ENCODE results near the gene KCTD14.
"Not testable (repeated sequence)": the region's sequence is repeated elsewhere in the genome, so short reads cannot be mapped to it uniquely, and the experiment has no call there.

Gene KCTD14, protein sequence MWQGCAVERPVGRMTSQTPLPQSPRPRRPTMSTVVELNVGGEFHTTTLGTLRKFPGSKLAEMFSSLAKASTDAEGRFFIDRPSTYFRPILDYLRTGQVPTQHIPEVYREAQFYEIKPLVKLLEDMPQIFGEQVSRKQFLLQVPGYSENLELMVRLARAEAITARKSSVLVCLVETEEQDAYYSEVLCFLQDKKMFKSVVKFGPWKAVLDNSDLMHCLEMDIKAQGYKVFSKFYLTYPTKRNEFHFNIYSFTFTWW

DNA sequence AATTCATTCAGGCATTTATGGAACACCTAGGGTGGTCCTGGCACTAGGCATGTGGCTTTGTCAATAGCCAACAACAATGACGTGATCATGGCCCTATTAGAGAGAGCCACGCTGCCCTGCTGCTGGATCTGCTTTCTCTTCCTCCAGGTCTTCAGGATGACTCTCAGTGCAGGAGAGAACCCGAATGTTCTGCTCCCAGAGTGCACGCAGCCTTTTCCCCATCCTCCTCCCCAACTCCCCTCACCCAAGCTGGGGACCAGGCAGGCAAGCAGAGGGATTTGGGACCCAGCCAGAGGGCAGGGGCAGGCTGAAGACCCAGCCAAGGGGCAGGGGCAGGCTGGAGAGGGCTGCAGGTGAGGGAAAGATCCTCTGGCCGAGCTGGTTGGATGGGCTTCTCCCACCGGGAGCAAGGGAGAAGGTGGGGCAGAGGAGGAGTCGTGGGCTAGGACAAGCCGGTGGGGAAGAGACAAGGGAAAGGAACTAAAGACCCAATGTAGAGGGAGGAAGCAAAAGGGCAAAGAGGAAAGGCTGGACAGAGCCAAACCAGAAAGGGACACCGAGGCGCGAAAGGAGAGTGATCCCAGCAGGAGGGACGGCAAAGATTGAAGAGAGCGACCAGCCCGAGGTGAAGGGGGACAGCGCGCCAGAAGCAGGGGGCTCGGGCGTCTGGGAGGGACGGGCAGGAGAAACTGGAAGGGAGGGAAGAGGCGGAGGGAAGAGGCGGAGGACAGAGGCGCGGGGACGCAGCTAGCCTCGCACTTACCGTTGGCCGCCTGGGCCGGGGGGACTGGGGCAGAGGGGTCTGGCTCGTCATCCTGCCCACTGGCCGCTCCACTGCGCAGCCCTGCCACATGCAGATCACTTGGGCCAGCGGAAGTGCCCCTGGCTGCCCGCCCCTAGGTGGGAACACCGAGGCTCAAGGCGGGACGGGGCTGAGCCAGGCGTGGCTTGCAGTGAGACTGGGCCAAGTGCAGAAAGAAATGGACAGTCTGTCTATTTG, at the start of gene KCTD14:
Gene KCTD14, minus strand, starts transcription at position 880 of the 1,000 bp plus-strand sequence. Its CDS starts 27 bp downstream, at position 853.
- peak; percentile 43 for DNase-seq

DNA sequence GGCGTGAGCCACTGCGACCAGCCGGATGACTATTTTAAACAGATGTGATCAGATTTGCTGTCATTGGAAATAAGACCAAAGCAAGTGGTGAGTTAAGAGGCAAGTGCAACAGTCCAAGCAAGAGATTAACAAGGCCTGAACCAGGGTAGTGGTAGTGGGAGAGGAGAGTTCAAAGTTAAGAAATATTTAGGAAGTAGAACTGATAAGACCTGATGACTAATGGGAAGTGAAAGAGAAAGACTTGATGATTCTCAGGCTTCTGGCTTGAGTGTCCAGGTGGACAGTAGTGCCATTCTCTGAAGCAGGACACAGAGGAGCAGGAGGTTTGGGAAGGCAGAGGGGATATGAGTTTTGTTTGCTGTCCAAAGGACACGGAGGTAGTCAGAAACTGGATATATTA, 49.4 kb upstream of the KCTD14 start:
- DNase-seq: no peak

DNA sequence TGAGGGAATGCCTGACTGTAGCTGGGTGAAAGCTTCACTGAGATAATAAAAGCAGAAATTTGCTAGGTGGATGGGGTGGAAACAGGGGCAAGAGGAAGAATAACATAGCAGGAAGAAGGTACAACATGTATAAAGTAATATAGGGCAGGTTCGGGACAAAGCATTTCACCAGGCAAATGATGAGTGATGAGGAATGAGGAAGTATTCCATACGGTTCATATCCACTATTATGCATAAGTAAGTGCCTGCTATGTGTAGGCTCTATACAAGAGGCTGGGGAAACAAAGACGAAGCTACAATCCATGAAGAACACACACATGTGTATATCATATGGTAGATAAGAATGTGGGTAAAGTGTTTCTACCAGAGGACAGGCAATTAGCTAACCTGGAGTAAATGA, 48.6 kb upstream of the KCTD14 start:
- no peak for DNase-seq

DNA sequence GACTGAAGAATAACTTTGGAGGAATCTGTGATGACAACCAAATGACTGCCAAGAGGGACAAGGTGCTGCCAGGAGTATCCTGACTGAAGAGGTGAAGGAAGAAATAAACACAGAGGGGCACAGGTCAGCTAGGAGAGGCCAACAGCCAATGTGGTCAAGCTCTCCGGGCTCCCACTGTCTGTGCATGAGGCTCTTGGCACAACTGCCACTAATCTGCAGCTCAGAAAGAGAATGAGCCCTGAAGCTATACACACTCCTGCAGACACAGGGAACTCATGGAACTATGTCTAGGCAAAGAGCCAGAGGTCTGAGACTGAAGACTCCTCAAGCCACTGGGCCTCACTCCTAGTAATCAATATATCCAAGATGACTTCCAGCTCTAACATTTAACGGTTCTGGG, 47.5 kb upstream of the KCTD14 start:
- DNase-seq: no peak

DNA sequence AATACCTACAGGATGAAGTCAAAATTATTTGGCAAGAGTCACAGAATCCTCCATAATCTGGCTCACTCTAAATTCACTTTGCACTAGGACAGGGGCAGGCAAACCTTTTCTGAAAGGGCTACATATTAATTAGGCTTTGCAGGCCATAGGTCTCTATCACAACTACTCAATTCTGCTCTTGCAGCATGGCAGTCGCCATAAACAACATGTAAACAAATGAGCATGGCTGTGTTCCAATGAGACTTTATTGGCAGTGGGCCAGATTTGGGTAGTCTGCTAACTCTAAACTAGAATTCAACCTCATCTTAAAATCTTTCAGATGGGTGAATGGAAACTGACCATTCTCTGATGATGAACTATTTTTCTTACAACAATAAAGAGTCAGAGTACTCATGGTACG, 46.4 kb upstream of the KCTD14 start:
- DNase-seq: peak; percentile 51

DNA sequence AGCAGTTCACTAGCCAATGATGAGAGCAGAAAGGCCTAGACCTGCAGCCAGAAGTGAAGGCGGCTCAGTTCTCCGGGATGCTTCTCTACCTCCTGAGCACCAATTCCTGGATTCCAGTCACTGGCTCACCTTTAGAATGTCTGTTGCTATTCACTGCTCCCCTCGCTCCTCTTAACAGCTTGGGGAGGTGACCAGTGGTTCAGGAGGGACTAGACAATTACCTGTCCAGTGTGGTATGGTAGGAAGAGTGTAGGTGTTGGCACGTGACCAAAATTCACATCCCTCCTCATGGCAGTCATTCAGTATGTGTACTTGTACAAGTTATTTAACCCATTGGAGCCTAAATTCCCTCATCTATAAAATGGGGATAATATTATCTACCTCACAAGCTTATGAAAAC, 44.6 kb upstream of the KCTD14 start:
- no peak for DNase-seq

DNA sequence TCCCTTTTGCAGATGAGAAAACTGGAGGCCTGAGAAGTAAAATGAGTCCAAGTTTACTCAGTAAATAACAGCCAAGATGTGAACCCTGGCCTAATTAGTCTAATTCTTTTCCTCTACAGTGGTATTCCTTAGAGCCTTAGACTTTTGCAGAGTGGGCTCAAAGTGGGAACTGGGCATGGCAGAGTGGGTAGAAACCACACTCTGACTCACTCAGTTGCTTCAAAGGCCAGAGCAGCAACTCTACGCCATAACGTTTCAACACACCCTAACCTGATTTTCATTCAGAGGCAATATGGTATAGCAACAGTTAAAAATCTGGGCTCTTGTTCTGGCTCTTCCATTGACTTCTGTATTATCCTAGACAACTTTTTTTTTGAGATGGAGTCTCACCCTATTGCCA, 43.4 kb upstream of the KCTD14 start:
- DNase-seq: no peak

DNA sequence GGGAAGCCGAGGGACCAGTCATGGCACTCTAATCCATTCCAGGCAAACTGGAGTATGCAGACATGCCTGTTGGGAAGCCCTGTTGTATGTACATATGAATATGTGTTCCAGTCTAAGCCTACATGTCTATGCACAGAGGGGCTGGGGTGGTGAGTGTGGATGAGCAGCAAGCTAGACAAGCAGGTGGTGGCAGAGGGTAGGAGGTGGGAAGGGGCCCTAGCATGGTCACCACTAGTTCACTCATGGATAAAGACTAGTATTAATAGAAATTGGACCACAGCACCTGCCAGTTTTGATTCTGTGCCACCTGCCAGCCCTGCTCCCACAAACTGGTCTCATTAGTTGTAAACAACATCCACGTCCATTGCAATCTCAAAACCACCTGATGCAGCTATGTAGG, 42.1 kb upstream of the KCTD14 start:
- DNase-seq: no peak

DNA sequence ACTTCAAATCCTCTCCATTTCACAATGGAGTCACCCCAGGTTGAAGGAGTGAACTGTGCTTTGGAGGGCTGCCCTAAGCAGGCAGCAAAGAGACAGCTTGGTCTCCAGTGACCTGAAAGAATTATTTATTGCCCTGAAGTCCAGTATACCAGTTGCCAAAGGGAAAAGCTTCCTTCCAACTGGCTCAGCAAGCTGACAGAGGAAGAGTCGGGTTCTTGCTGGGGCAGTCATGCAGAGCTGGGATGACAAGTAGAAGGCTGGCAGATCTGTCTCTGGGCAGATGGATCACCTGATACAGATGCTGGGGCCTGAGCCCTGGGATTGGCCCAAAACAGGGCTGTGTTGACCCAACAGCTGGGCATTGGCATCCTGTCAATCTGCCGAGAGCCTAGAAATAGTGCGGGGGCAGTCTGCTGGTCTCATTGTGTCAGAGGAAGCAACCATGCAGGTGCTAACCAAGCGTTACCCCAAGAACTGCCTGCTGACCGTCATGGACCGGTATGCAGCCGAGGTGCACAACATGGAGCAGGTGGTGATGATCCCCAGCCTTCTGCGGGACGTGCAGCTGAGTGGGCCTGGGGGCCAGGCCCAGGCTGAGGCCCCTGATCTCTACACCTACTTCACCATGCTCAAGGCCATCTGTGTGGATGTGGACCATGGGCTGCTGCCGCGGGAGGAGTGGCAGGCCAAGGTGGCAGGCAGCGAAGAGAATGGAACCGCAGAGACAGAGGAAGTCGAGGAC, 40.5 kb upstream of the KCTD14 start, which contains the start of gene THRSP:
Gene THRSP, plus strand, starts transcription at position 422 of the 742 bp plus-strand sequence. Its CDS starts 21 bp downstream, at position 443.
- no peak for DNase-seq

DNA sequence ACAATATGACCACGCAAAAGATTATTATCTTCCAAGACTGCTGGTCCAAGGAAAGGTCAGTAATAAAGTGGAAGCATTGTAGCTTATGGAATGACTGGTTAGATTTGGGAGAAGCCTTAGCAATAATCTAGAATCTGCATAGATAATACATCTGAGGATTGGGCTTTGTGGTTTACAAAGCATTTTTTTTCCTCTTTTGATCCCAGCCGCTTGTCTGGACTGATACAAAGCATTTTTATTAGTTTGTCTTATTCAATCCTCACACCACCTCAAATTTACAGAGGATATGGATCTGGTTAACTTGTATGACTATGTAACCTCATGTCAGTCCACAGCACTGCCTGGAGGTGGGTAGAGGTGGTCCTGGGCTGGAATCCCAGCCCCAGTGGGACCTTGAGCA, 39.6 kb upstream of the KCTD14 start:
- no peak for DNase-seq

DNA sequence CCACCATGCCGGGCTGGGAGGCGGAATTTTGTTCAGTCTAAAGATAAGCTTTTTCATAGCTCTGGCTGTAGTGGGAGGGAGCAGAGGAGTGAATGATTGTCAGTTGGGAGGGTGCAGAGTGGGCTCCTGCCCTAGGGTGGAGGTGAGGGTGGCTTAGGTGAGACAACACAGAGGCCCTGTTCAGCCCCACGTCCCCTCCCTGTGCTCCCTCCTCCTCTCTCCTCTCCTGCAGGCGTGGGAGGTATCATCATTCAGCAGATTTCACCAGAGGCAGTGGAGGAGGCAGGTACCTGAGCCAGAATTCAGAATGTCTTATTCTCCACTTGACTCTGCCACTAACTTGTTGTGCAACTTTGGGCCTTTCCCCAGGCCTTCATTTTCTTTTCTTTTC, 38.8 kb upstream of the KCTD14 start:
- no peak for DNase-seq

DNA sequence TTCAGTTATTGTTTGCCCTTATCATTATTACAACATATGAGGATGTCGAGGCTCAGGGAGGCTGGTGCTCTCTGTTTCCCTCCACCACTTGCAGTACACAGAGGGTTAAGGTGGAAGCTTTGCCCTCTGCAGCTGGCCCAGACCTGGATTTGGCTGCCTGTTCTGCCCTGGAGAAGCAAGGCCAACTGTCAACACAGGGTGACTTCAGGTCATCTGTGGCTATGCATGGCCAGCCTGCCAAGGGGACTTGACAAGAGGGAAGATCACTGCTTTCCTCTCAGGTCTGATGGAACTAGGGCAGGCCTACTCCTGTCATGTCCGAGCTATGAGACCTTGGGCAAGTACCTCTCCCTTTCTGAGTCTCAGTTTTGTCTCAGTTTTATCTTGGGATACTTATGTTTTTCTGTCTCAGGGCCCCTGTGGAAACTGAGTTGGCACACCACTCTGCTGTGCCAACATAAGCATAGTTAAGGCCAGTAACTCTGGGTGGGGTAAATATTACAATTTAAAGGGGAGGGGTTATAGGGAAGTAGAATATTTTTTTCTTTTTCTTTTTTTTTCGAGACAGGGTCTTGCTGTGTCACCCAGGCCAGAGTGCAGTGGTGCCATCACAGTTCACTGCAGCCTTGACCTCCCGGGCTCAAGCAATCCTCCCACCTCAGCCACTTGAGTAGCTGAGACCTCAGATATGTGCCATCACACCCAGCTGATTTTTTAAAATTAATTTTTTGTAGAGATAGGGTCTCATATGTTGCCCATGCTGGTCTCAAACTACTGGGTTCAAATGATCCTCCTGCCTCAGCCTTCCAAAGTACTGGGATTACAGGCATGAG, 38.2 kb upstream of the KCTD14 start:
- no peak for DNase-seq

DNA sequence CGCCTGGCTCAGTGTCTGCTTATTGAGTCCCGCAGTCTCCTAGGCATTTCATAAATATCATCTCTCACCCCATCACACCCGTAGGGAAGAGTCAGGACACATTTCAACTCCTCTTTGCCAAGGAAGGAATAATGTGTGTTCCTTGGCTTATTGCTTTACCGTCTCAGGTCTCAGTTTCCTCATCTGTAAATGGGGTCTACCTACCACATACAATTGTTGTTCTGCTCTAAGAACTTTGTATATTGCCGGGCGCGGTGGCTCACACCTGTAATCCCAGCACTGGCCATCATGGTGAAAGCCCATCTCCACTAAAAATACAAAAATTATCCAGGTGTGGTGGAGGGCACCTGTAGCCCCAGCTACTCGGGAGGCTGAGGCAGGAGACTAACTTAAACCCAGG, 37.5 kb upstream of the KCTD14 start:
- DNase-seq: no peak

DNA sequence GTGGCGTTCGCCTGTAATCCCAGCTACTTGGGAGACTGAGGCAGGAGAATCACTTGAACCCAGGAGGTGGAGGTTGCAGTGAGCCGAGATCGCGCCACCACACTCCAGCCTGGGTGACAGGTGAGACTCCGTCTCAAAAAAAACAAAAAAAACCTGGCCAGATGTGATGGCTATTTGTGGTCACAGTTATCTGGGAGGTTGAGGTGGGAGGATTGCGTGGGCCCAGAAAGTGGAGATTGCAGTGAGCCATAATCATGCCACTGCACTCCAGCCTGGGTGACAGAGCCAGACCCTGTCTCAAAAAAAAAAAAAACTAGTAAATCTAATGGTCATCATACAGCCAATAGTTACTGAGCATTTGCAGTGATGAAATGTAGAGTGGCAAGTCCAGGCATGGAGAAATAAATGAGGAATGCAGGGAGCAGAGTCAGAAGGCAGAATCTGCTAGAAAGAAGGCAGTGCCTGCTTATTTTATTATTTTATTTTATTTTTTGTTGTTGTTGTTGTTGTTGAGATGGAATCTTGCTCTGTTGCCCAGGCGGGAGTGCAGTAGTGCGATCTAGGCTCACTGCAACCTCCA, 36.8 kb upstream of the KCTD14 start:
- DNase-seq: not testable (repeated sequence)

DNA sequence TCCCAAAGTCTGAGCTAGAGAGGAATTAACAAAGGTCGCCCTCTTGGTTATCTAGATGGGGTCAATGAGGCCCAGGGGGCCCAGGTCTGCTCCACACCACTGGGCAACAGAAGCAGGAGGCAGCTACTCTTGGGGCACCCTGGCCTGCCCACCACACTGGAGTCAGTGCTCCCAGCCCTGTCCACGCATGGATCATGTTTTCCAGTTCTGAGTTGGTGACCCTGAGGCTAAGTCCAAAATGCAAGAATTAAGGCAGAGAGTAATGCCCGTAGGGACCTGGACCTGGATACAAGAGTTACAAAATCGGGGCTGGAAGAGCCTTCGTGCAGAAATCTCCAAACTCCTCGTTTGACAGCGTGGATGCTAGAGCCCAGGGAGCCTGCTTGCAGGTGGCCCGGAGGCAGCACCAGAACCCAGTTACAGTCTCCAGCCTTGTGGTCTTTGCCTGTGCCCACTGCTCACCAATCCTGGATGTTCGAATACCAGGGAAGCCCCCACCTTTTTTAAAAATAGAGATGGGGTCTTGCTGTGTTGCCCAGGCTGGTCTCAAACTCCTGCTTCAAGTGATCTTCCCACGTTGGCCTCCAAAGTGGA, 34.5 kb upstream of the KCTD14 start:
- no peak for DNase-seq

DNA sequence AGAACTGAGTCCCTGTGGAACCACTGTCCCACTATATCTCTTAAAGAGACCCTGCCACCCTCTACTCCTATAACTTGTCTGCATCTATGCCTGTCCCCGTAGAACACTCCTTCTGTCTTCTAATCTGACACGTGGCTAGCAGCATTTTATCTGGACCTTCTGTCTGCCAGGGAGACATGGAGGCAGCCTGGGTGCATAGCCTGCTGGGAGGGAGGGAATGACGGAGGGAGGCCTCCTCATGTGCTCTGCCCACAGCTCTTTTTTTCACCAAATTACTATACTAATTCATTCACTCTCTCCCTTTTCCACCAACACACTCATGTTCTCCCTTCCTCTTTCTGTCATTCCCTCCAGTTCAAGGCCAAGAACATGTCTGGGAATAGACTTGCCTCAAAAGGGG, 33.0 kb upstream of the KCTD14 start:
- no peak for DNase-seq

DNA sequence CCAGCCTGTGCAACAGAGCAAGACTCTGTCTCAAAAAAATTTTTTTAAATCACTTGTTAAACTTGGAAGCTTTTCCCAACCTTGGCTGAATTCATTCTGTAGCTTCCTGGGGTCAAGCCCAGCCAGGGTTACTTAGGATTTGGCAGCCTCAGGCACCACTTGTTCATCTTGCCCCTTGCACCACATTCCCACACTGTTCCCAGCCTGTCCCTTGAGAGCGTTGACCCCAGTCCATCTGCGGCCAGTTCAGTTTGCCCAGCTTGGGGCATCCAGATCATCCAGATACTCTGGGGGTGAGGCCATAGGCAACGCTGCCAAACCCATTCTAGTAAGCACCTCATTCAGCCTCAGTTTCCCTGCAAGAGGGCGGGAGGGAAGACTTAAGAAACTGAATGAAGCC, 31.9 kb upstream of the KCTD14 start:
- no peak for DNase-seq

DNA sequence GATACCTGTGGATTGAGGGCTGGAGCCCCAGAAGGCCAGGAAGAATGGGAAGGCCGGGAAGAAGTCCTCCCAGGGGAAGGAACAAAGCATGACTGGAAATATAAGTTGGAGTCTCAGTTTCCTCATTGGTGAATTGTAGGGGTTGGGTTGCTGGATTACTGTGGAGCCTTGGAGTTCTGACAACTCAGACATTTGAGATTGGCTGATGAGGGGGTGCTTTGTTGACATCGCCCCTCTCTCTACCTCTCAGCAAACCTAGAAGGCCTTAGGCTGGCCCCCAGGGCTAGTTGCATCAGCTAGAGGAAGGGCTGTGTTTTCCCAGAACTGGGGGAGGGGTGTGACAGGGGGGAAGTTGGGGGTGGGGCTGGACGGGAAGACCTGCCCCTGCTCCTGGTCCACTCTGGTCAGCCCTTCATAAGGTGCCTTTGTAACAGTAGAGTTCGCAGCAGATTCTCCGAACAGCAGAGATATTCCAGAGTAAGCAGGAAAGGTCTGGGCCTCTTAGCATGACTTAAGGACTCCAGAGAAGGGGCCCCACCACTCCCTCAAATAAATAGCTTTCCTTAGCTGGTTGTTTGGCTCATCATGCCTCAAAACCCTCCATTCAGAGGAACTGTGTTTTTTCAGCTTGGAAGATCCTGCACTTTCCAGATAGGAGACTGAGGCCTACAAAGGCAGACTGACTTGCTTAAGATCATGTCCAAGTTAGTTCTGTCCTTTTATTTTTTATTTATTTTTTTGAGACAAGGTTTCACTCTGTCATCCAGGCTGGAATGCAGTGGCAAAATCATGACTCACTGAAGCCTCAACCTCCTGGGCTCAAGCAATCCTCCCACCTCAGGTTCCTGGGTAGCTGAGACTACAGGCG, 28.1 kb upstream of the KCTD14 start:
- DNase-seq: no peak

DNA sequence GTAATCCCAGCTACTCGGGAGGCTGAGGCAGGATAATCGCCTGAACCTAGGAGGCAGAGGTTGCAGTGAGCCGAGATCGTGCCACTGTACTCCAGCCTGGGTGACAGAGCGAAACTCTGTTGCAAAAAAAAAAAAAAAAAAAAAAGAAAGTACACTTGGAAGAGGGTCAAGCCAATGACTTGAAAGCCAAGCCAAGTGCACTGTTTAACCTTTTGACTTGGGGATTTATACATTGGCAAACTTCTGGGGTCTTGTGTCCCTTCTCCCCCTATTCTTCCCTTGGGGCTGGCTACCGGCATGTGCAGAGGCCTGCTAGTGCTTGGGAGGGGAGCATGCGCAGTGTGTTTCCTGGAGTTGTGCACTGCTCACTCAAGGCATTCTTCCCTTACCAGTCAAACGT, 26.3 kb upstream of the KCTD14 start:
- no peak for DNase-seq

DNA sequence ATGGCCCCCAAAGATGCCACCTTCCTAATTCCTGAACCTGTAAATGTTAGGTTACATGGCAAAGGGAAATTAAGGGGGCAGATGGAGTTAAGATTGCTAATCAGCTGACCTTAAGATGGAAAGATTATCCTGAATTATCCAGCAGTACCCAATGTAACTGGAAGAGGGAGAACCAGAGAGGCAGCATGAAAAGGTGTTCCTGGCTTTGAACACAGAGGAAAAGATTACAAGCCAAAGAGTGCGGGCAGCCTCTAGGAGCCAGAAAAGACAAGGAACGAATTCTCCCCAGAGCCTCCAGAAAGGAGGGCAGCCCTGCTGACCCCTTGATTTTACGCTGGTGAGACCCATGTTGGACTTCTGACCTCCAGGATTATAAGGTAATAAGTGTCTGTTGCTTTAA, 25.5 kb upstream of the KCTD14 start:
- no peak for DNase-seq

DNA sequence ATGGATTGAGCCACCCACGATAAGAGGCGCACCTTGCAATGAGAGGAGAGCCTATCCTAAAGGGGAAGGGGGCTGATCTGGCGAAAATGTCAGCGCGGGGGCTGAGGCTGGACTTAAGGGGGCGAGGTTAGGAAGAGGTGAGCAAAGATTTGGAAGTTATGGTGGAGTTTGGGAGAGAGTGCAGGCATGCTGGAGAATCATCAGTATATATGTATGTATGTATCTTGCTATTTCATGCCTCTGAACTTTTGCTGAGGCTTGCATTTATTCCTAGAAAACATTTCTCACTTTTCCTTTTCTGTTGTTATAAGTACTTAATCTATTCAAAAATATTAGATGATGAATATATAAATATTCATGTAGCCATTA, 23.4 kb upstream of the KCTD14 start:
- DNase-seq: no peak
